GM12872 (cell line): Measurements from ENCODE around the gene SPRN.
"Not testable (repeated sequence)": the region's sequence is repeated elsewhere in the genome, so short reads cannot be mapped to it uniquely, and the experiment has no call there.

Experiments used
- CTCF ChIP-seq: IDR thresholded peaks from 3 replicates; pipeline ENCODE4 v1.5.1; 2011; ENCODE audit warnings: low read depth, mild to moderate bottlenecking, low read length, moderate library complexity; ENCODE audit not compliant: insufficient read depth

SPRN gene

DNA sequence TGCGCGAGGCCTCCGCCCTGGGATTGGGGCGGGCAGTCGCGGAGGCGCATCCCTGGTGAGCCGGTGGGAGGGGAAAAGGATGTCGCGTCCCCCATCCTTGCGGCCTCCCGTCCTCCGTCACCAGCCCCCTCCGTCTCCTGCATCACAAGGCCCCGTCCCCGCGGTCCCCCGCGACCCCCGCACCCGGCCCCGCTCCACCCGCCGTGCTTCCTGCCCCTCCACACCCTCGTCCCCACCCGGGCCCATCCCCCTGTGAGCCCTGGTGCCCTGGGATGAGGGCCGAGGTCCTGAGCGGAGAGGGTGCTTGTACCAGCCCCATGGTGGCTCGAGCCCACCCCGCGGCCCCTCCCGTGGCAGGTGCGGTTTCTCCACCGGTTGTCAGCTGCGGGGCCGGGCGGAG lies at the start of gene SPRN:
Gene SPRN, minus strand, starts transcription at position 25 of the 400 bp plus-strand sequence. CDS start 944 bp downstream, outside the sequence.
- not testable (repeated sequence) for TF ChIP-seq CTCF

DNA sequence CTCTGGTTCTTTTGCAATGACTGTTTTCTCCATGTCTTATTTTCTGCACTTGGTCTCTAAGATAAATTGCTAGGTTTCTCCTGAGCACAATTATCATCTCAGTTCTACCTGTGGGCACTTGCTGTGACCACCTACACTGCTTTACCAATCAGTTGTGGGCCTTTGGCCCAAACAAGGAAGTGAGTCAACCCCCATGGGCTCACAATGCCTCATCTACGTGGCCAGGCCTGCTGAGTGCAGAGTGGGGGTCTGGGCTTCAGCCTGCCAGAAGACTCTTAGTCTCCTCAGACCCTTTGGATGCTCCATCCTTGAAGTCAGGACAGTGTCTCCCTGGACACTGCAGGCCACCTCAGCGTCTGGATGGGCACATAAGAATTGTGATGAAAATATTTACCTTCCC lies 49.6 kb upstream of the SPRN start:
- TF ChIP-seq CTCF: no peak

- no peak for TF ChIP-seq CTCF
Observed at GRCh38 chr10:133473270-133473669, 48.8 kb upstream of the SPRN start.

GRCh38 chr10:133471300-133472109 lies 47.1 kb upstream of the SPRN start:
- TF ChIP-seq CTCF: no peak

- TF ChIP-seq CTCF: no peak
Observed at GRCh38 chr10:133467286-133467911, 43.0 kb upstream of the SPRN start.

DNA sequence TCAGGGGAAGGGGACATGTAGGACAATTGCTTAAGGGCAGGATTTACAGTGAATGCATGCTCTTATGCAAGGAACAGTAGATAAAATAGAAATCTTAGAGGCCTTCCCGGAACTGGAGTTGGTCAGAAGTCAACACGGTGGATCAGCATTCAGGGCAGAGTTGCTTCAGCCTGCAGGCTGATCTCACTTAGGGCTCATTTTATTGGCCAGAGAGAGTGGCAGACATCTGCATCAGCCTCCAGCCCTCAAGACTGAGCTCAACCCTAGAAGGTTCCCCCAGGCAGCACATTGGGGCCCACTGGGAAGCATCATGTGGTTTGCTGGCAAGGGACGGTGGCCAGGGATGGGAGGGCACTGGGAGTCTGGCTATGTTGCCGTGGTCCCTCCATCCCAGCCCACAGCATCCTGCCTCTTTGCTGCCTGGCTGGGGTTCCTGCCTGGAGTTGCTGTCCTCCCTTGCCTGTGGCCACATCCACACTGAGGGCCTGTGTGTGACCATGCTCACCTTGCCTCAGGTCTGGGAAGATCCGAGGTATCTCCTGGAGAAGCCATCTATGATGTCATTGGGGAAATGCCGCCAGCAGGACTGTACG lies 42.4 kb upstream of the SPRN start:
- TF ChIP-seq CTCF: no peak

GRCh38 chr10:133465950-133466474 lies 41.6 kb upstream of the SPRN start:
- TF ChIP-seq CTCF: no peak
